HG02642 (cell line): ENCODE measurements around the gene TIAM2.

Experiments
- ATAC-seq: cut with Tn5 transposase; IDR thresholded peaks from one replicate; pipeline ENCODE4 v1.9.1; 2021; ENCODE audit warnings: mild to moderate bottlenecking; ENCODE audit not compliant: unreplicated experiment, poor library complexity

The TIAM2 gene

DNA sequence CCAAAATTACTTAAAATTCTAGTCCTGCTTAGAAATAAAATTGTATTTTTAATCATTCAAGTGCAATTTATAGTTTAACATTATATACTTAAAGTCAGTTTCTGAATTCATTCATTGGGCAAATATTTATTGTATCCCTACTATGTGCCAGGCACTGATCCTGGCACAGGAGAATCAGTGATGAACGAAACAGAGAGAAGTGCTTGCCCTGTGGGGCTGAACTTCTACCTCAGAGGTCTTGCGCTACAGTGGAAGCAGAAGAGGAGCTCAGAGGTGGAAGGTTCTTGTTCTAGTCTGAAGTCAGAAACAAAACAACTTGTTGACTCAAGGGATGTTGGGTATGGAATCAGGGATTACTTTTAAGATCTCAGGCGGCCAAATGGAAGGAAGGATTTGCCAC, 274.6 kb downstream of the TIAM2 start:
- ATAC-seq = no peak

DNA sequence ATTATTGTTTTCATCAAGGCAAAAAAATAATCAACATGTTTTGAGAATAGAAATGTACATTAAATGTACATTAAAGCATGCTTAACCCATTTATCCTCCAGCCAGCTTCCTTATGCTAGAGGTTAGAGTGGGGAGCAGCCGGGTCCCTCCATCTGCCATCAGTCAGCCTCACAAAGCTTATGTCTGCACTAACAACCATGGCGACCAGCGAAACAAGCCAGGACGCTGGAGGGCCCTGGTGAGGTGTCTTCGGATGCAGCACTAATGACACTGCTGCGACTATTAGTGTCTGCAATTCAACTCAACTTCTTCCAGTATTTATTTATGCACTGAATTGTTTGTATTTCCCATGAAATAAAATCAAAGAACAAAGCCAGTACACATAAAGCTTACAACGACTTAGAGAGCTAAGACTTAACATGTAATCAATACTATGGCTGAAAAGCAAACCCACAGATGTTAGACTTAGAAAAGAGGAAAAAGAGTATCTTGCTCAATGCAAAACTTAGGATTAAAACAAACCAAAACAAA, 275.5 kb downstream of the TIAM2 start:
- no peak for ATAC-seq

DNA sequence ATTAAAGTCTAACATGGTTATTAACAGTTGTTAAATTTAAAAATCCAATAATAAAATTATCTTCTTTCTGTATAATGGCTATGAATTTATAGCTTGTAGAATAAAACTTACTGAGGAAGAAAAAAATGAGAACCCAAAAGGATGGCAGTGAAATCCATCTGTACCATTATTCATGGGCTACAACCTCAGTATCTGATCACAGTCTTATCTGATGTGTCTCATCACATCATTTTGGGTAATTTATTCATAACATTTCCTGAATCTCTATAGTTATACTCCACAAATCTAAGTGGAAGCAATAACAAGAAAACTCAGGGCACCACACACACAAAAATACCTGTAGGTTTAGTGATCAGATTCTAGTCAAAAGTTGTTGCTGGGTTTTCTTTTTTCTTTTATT, 276.0 kb downstream of the TIAM2 start:
- ATAC-seq = no peak

DNA sequence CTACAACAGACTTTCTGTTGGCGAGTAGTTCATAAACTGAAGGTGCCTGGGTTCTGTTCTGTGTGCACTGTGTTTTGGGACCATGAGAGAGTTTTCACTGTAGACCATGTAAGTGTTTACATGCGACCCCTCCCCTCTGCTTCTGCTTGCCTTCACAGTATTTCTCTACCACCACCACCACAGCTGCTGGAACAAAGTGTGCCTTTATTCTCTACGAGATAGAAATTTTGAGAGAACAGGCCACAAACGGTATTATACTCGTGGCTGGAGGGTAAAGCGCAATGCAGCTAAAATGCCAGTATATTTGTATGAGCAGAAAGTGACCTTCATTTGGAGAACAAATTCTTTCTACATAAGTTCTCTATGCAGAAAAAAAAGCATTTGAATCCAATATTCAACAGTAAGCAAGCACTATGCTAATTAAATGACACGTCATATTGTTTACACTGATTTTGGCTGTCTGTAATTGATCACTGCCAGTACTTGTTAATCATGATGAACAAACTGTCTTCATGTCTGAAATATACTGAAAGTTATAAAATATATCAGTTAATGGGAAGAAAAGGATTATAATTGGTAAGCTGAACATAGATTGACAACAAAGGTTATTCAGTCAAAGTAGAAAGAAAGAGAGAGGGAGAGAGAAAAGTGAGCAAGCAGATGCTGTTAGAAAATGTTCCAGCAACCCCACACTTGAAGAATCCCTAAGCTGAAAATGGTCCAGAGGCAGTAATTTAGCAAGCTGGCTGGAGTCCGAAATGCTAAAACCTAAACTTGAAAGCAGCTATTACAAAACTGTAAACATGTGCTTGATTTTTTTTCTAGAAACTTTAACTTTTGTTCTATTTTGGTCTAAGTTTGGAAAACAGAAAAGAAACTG, 277.5 kb downstream of the TIAM2 start:
- ATAC-seq = no peak

DNA sequence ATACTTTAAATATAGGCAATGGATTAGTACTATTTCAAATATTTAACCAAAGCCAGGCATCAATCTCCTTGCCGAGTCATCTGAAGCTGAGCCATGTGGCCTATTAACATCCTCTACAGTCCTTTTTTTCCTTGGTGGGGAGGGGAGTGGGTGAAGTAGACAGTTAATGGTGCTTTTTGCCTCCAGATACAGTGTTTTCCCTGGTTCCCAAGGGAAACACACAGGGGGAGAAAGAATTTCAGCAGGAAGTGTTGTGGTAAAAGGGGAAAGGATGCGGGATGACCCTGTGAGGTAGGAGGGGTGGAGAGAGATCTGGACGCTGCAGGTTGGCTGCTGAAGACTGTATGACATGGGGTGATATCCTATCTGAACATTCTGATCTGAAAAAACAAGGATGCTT, 278.3 kb downstream of the TIAM2 start:
- no peak for ATAC-seq

DNA sequence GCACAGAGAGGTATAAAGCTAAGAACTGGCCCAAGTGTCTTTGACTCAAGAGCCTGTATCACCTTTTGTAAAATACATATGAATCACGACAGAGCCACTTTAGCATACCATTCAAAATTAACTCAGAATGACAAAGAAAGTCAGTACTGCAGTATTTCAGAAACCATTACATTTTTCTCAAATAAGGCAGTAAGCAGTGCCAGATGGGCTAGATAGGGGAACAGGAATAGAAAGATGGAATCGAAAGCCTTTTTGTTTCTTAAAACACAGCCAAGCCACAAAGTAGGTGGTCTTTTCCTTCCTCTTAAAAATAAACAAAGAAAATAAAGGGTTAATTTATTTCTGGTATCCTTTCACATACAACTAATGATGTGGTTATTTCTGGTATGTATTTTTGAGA, 279.0 kb downstream of the TIAM2 start:
- ATAC-seq = no peak

DNA sequence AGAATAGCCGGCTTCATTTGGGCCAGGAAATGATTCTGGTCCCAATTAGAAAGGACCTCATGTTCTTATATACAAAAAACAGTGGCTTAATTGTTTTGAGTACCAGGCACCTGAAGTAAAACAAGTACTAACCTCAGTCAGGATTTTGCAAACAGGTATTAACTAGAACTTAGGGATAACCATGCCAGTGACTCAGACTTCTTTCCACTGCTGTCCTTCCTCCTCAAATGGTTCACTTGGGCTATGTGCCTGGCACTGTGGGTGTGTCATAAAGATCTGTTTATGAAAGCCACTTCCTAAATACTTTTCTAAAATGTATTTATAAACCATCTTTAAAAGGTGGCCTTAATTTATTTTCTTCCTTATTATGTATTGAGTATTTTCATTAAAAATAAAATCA, 279.4 kb downstream of the TIAM2 start:
- no peak for ATAC-seq

DNA sequence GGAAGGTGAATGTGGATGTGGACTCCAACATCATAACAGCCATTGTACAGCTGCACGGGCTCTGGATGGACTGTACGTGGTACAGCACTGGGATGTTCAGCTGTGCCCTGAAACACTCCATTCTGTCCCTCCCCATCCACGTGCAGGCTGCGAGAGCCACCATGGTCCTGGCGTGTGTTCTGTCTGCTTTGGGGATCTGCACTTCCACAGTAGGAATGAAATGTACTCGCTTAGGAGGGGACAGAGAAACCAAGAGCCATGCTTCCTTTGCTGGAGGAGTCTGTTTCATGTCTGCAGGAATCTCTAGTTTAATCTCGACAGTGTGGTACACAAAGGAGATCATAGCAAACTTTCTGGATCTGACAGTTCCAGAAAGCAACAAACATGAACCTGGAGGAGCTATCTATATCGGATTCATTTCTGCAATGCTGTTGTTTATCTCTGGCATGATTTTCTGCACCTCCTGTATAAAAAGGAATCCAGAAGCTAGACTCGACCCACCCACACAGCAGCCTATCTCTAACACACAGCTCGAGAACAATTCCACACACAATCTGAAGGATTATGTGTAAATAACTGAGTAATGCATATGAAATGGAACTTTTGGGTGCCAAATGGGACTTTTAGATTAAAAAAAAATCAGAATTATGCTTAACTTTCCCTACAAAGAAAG, 280.8 kb downstream of the TIAM2 start:
- no peak for ATAC-seq

DNA sequence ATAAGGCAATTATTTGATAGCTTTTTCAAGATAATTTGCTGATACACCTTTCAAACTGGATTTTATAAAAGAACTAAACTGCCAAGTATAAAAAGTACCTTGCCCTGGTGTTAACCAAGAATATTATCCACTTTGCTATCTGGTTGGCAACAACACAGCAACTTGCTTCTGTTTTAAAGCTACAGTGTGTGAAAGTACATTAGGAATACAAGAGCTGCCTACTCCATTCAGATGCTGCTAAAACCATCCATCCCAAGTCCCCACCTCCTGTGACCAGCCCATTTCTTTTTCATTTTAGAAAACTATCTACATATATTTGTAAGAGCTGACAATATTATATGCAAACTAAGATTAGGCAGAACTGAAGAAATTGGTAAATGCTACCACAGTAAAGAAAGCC, 281.5 kb downstream of the TIAM2 start:
- no peak for ATAC-seq

DNA sequence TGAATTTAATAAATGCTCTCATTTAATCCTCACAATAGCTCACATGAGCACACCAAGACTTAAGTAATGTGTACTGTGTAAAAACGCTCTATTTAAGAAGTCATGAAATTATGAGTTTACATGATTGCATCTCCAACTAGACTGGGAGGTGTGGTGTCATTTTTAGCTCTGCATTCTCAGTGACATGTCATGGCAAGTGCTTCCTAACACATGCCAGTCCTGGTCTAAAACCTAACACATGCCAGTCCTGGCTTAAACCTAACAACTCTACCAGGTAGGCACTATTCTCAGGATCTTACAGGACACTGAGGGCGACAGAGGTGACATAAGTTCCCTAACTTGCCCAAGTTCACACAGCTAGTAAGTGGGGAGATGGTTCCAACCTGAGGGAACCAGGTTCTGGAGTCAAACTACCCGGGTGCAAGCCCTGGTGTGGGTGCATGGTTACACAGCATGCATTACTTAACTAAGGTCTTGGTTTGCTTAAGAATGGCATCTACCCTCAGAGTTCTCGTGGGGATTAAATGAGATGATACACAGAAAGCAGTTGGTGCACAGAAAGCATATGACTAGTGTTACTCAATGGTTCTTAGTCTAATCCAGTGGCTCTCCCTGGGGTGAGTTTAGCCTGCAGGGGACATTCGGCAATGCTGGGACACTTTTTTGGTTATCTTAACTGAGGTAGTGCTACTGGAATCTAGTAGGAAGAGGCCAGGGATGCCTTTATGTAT, 283.4 kb downstream of the TIAM2 start:
- no peak for ATAC-seq

DNA sequence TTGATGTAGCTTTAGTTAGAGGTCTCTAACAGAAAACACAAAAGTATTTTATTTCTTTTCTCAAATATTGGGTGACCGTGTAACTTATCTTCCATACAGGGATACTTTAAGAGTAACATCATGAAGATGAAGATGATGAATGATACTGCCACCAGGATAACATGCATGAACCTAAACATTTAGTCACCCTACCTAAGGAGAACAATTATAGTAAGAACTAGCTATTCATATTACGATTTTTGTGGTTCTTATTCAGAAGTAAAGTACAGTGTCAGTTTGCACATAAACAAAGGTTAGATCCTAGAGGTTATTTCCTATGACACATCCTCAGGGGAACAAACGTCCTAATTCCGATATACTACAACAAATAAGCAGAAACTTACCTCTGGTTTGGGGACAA, 289.7 kb downstream of the TIAM2 start:
- ATAC-seq = no peak

DNA sequence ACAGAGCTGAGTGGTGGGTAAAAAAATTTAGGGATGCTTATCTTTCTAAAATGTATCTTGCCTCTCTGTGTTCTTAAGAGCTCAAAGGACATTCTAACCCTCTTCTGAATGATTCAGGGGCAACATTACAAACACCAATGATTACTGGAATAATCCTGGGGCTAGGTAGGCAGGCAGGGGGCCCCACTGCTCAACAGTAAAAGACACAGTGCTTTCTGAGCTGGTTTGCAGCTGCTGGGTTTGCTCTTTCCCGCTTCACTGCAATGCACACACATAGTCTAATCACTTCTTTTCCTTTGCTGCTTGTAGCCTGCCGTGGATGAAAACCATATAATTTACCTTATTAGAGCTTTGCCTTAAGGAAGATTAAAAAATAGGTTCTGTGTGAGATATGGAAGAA, 292.6 kb downstream of the TIAM2 start:
- no peak for ATAC-seq

DNA sequence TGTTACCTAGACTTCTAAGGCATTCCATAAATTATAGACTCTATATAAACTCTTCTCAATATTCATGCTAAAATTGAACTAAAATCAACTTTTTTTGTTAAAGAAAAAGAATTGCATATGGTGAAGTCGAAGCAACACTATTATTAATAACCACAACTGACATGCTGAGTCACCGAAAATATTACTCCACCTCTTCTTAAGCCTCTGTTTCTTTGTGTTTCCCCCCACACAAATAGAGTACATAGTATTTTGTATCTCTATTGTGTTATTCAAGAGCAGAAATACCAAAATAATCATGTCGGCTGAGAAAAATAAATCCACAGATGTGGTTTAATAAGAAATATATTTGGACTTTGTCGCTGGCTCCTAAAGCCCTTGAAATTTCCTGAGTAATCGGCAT, 295.4 kb downstream of the TIAM2 start:
- ATAC-seq = no peak

DNA sequence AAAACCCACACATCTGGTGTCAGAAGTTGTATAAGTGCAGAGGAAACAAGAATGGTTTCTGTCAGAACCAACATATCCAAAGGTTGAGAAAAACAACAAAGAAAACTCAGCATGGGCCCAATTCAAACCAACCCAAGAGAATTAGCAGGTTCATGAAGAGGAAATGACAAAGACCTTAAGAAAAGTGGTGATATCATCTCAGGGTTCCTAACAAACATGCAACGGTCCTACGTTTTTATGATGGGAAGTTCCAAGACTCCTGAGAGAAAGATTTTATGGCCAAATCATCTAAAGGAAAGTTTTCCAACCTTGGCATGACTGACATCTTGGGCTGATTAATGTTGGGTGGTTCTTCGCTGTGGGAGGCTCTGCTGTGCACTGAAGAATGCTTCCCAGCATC, 296.2 kb downstream of the TIAM2 start:
- no peak for ATAC-seq

DNA sequence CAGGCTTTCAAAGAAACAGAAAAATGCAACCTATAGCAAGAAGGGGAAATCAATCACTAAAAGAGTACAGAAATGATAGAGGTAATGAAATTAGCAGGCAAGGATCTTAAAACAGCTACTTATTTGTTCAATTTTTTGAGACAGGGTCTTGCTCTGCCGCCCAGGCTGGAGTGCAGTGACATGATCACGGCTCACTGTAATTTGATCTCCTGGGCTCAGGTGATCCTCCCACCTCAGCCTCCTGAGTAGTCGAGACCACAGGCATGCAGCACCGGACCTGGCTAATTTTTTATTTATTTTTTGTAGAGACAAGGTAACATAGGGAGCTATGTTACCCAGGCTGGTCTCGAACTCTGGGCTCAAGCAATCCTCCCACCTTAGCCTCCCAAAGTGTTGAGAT, 297.6 kb downstream of the TIAM2 start:
- no peak for ATAC-seq

DNA sequence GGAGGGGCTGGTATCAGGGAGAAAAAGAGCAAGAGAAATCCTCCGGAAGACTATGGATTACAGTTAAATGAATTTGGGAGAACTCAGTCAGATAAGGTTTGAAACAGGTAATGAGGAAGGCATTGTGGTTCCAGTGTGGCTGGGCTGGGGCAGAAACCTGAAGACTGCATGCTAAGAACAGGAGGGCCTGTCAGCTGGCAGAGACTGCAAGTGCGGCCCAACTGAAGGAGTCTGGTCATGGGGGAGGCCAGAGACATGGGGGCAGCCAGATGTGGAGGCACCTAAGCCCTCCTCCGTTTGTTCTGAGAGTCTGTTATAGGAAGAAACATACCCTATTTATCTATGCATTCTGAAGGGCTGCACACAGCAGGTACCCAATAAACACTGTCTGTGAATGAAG, 302.6 kb downstream of the TIAM2 start:
- no peak for ATAC-seq

DNA sequence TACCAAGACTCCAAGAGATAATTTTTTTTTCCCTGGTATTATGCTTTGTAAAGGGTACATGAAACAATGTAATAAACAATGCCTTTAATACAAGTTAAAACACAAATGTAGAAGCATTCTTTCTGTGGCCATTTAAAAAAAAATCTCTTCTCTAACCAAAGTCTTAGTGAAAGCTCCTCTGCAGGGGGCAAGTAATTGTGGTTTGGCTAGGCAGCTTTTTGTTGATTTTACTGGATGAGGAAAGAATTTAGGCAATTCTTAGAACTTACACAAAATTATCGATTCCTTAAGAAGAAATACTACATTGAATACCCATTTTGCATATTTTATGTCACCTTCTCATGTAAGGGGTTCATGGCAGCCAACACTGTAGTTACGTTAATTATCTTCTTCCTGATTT, 306.8 kb downstream of the TIAM2 start:
- no peak for ATAC-seq

DNA sequence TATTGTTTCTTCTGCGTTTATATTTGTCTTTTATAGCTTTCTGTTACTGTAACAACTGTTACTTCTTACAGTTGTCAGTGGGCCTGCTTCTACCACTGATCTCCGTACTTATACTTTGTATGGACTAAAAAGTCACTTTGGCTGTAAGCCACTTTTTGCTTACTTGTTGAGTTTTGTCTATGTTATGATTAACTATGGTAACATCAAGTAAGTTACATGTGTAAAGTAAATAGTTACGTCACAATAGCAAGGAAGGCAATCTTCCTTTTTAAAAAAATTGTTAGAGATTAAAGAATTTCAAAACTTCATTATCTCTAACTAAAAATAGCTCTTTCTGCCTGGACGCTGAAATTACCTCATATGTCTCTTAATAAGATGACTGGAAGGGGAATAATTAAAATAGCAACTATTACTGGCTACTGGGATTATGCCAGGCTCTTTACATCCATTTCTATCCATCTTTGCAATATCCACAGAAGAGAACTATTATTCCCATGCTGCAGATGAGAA, 308.3 kb downstream of the TIAM2 start:
- ATAC-seq = no peak

DNA sequence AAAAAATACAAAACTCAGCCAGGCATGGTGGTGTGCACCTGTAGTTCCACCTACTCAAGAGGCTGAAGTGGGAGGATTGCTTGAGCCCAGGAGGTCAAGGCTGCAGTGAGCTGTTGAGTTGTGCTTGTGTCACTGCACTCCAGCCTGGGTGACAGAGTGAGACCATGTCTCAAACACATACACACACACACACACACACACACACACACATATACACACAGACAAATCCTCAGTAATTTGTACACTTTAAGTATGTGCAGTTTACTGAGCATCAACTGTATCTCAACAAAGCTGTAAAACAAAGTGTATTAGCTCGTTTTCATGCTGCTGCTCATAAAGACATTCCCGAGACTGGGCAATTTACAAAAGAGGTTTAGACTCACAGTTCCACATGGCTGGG, 311.8 kb downstream of the TIAM2 start:
- no peak for ATAC-seq
